Measurements from ENCODE around the gene NRDC.

GRCh38 chr1:51898090-51898734 is 19.7 kb upstream of the NRDC start:
- no peak for TF ChIP-seq MAFK (IDR thresholded peaks at IDR 0.05; ENCODE audit: partially characterized antibody)
- TF ChIP-seq CTCF (IDR thresholded peaks at IDR 0.05): no peak
- TF ChIP-seq NR3C1 (IDR thresholded peaks at IDR 0.05): no peak
- no peak for TF ChIP-seq POLR2A (IDR thresholded peaks at IDR 0.05; ENCODE audit: low read length)
- TF ChIP-seq RAD21 (conservative IDR thresholded peaks at IDR 0.05 in 1 of 2, IDR thresholded peaks at IDR 0.05 in 1 of 2): no peak
- no peak for TF ChIP-seq CHD2 (IDR thresholded peaks at IDR 0.05; ENCODE audit: low read length, partially characterized antibody)

Measured in A549 (cell line).